HG03139 (cell line): ENCODE measurements around the gene E2F1.
"Not testable (repeated sequence)": the region's sequence is repeated elsewhere in the genome, so short reads cannot be mapped to it uniquely, and the experiment has no call there.

Experiments
- ATAC-seq: cut with Tn5 transposase; IDR thresholded peaks from one replicate; pipeline ENCODE4 v1.9.1; 2021; ENCODE audit not compliant: unreplicated experiment

E2F1 gene

DNA sequence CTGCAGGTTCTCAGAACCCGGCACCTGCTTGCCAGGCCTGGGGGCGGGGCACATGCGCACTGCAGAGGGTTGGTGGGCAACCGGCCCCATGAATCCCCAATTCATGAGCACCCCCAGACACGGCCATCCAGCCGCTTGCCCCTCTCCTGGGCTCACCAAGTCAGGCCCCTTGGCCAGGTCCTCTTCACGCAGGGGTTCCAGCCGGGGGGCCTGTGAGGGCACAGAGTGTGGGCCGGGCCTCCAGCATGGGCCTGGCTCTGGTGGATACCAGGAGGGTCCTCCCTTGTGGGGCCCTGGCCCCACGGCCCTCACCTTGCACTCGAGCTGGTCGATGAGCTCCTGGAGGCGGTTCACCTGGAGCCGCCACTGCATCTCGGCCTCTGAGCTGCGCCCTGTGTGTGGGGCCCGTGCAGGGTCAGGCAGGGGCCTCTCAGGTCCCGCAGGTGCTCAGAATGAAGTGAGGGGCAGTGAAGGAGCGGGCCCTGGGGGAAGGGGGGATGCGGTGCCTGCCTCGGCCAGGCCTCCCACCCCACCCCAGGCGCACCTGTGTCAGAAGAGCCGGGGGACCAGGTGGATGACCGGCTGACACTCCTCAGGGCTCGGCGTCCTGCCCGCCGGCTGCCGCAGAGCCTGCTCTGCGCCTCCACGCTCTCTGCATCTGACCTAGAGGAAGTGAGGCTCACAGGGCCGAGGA lies 26.7 kb downstream of the E2F1 start:
- ATAC-seq: no peak

DNA sequence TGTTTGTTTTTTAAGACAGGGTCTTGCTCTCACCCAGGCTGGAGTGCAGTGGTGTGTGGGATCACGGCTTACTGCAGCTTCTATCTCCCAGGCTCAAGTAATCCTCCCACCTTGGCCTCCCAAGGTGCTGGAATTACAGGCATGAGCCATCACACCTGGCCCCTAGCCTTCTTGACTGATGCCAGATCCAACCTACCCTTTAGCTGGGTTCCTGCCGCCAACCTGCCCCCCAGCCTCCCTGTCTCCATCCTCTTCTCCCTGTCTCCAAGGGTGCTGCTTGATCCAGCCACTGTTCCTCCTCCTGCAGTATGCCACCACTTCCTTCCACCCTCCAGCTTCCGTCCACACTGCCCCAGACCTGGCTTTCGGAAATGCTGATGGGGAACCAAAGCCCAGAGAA lies 27.3 kb downstream of the E2F1 start:
- no peak for ATAC-seq

DNA sequence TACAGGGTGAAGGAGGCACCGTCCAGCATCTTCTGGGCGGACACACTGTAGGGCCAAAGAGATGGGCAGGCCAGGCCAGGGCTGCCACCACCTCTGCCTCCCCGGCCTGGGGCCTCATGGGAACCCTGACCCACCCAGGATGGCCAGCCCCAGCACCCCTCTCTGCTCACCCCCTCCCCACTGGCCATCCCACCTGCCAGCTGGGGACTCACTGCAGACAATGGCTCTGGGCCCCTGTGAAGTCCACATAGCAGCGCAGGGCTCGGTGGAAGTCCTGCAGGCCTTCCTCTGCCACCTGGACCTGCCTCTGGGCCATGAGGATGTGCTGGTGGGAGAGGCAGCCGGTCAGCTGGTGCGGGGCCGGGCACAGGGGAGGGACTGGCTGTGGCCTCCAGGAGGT lies 27.7 kb downstream of the E2F1 start:
- no peak for ATAC-seq

DNA sequence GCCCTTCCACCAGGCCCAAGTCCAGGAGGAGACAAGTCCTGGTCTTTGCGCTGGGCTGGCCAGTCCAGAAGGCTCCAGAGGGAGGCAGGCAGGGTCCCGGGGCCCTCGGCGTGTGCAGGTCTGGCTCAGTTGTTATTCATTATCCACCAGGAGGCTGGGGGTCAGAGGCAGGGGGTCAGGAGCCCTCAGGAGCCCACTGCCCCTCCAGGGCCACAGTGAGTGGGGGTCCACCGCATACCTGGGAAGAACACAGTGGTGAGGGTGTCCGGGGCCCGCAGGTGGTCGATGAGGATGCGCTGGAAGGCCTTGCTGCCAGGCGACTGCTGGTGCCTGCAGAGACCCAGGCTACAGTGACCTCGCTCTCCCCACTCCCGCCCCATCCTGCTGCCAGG lies 28.5 kb downstream of the E2F1 start:
- no peak for ATAC-seq

DNA sequence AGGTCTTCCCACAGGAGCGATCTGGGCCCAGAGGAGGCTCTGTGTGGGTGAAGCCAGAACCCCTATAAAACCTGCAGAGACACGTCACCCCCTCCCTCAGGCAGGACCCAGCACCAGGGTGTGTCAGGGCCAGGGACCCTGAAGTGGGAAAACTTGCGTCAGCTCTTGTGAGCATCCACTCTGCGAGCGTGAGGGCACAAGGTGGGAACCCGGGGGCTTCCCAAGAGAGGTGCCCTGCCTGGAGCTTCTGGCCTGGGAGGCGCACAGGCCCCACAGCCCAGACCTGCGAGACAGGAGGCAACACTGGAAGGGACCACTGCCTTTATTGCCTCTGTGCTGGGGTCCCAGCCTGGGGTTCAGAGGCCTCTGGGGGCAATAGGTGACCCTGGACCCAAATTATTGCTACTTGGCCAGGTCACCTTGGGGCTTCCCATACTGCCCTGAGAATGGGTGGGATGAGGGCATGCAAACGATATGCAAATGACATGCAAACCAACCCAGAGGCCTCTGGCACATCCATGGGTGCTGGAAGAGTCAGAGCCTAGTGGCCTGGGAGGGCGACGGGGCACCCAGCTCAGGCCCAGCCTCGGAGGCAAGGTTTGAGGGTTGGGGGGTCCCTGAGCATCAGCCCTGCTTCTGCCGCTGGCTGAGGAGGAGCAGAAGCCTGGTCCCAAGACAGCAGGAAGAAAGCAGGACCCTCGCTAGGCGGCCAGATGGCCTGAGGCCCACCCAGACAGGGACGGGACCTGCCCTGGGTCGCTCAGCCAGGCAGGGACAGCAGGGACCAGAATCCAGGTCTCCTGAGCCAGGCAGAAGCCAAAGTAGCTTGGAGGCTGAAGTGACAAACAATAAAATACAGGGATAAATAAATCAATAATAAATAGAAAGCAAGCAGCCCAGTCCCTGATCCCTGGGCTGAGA lies 29.1 kb downstream of the E2F1 start:
- no peak for ATAC-seq

DNA sequence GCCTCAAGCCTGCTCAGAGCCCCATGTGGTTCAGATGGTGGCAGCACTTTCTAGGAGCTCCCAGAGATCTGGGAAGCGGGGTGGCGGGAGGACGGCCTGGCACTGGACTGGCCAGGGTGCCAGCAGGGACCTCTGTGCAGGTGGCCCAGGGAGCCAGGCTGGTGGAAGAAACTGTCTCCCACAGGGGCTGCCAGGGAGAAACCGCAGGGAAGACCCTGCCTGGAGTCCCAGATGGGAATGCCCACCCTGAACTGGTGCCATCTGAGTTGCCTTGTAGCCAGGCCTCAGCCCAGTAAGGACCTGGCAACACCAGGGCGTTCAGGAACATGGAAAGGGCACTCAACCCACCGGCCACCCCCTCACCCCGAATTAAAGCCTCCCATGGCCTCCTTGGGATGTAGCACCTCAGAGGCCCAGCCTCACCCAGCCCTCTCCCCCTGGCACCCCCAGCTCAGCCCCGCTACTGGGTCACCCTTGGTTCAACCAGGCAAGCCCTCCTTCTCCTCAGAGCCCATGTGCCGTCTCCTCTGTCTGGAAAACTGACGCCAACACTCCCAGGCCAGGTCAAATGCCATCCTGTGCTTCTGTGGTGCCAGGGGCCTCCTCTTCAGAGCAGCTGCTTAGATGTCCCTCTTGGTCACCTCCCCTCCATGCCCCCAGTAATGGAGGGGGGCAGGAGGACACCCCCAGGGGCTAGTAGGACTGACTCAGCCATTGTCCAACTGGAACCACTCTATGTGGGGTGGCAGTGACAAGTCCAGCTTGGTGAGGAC lies 30.0 kb downstream of the E2F1 start:
- no peak for ATAC-seq

DNA sequence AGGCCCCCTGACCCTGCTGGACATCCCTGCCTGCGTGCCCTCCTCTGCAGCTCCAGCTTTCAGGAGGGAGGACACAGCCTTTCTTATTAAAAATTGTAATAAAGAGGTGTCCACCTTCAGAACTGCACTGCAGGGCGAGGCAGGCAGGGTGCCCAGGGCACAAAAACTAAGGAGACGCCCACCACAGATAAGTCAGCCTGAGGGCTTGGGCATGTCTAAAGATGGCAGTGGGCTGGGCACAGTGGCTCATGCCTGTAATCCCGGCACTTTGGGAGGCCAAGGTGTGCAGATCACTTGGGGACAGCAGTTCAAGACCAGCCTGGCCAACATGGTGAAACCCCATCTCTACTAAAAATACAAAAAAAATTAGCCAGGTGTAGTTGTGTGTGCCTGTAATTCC lies 31.0 kb downstream of the E2F1 start:
- no peak for ATAC-seq

DNA sequence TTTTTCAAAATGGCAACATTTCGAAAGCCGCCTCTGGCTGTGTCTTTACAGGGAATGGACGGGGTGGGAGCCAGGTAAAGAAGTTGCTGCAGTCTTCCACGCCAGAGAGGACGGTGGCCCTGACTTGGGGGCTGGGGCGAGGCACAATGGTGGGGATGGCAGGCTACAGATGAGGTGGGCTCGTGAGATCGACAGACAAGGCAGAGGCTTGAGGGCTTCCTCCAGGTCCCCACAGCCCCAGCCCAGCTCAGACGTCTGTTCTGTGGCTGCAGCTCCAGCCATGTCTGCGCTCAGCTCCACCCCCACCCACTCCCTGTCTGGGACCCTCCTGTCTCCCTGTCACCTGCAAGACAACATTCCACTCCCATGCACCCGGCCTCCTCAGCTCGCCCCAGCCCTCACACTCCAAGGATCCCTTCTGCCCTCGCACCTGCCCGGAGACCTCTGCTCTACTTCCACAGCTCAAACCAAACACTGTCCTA lies 31.5 kb downstream of the E2F1 start:
- ATAC-seq: no peak

DNA sequence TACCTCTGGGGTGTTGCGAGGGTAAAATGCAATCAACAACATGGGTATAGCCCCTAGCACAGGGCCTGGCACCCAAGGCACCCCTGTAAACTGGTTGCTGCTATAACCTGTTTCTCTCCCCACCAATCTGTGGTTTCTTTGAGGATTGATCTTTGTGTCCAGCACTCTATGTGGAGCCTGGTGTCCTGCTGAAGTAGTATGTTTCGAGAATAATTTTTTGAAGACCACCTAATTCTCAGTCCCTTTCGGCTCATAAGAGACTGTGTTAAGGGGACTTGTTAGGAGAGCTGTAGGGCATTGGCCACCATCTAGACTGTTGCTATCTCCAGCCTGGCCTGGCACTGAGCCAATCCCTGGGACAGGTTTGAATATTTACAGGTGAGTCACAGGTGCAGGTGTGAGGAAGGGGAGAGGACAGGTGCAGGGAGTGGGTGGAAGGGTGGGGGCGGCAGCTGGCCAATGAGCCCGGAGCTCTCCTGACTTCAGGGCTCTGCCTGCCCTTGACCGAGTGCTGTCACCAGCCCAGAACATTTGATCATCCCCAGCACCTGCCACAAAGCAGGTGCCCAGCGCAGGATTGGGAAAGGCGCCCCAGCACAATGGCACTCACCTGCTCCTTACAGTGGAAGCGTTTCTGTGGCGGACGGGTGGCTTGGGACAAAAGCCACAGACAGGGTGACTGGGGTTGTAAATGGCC lies 32.1 kb downstream of the E2F1 start:
- ATAC-seq: no peak

DNA sequence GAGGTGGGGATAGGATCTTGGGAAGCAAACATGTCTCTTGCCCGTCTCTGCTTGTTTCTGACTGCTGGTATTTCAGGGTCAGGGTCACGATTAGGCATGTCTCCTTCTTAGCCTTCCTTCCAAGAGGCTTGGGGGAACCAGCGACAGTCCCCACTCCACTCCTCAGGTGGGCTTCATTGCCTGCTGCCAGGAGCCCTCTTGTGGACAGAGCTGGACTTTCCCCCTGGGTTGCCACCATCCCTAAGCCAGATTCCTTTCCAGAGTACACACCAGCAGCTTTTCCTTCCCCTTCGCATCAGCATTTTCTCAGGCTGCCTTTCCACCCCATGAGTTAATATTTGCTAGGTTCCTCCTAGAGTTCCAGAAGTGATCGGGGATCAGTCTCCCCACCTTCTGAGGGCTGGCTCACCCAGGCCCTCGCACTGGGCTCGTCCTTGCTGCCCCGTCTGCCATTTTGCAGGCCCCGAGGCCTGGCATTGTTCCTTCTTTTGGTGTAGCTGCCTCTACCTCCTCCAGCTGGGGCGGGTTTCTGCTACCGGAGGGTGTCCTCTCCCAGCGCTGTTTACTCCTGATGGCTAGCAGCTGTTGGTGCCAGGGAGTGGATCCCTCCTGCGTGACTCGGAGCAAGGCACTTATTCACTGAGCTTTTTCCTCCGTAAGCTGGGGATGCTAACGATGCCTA lies 32.8 kb downstream of the E2F1 start:
- no peak for ATAC-seq

DNA sequence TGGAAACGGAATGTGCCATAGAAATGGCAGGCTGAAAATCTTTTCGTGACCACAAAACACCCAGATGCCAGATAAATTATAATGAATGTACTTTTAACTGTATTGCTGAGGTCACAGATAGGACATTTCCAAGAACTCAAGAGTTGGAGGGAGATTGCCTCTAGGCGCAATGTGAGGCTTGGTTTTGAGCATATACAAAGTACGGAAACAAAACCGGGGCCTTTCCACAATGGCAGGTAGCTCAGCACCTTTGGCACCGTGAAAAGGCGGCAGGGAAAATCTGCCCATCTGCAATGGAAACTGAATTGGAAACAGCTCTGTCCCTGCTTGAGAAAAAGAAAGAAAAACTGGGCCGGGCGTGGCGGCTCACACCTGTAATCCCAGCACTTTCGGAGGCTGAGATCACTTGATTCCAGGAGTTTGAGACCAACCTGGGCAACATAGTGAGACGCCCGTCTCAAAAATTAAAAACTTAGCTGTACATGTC lies 34.6 kb downstream of the E2F1 start:
- ATAC-seq: no peak

DNA sequence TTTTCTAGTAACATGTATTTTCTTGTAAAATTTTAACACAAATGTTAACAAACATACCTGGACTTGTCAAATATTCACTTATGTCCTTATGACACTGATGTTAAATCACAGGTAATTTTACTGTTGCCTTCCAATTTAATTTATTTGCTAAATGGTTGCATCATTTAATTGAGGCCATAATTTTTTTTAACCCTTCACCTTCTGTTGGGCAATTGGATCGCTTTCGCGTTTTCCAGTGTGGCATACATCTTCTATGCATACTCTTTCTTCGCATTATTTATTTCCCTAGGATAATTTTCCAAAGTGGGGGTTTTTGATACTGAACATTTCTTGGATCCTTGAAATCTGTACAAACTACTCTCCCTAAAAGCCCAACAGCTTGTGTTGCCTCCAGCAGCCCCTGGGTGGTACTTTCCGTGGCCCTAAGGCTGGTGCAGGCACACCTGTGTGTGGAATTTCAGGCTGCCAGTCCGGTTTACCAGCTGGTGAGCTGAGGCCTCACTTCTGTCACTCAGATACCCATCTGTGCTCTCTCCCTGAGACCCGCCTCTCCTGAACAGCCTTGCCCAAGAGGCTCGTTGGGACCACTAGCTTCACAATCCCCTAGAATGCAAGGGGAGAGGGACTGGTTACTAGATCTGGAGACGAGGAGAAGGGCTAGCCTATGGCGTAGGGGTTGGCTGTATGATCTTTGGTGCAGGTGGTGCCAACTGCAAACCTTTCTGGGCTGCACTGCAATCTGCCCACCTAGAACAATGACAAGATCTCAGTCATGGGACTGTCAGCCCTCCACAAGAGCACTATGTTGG lies 35.2 kb downstream of the E2F1 start:
- no peak for ATAC-seq

DNA sequence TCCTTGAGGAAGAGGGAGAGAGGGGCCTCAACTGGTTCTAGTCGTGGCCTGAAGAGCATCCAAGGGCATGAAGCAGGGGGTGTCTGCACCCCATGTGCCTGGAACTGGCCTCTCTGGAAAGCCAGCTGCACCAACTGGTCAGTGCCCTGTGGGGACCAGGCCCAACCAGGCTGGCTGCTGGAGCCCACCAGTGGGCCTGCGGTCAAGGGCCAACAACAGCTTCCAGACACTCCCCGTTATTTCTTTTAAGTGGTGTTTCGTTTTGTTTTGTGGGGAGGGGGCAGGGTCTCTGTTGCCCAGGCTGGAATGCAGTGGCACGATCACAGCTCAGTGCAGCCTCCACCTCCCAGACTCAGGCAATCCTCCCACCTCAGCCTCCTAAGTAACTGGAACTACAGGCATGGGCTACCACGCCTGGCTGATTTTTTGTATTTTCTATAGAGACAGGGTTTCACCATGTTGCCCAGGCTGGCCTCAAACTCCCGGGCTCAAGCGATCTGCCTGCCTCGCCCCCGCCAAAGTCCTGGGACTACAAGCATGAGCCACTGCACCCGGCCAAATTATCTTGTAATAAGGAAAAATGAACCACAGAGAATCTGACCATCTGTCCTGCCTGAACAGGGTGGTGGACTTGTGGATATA lies 36.0 kb downstream of the E2F1 start:
- no peak for ATAC-seq

DNA sequence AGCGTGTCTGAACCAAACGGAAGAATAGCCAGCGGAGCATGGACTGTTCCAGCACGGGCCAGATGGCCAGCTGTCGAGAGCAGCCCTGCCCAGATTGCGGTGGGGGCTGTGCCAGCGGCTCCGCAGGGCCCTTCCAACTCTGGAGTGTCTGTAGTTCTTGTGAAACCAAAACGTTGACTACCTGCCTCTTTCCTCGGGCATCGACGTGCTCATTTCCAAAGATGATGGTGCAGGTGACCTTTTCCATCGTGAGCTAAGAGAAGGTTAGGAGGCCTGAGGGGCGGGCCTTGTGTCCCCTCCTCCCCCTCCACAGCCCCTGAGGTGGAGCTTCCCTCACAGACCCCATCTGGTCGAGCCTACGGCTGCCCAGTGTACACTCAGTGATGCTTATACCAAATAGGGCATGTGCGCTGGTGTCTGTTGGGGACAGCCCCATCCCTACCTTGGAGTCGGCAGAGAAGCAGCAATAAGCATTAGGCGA lies 36.9 kb downstream of the E2F1 start:
- ATAC-seq: no peak

DNA sequence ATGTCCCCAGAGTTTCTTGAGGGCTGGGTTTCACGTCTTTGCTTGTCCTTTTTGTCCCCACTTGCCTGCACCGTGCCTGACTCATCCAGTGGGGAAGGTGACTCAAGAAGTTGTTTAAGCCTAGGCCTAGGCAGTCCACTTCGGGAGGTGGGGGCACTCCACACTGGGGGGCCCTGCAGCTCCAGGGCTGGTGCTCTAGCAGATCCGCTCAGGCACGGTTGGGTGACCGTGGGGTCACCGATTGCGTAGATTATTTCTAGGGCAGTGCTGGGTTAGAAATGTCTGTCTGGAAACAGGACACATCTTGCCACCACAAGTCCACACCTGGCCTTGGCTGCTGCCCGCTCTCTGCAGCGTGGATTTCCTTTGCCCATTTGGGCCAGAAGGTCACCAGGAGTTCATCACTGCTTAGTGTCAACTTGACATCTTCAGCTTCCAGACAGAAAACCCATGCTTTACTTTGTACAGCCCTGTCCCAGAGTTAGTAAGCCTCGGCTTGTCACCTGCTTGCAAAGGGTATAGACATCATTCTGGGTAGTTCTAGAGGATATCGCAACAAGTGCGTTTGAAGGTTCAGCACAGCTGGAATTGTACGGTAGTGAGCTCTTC lies 37.7 kb downstream of the E2F1 start:
- no peak for ATAC-seq

DNA sequence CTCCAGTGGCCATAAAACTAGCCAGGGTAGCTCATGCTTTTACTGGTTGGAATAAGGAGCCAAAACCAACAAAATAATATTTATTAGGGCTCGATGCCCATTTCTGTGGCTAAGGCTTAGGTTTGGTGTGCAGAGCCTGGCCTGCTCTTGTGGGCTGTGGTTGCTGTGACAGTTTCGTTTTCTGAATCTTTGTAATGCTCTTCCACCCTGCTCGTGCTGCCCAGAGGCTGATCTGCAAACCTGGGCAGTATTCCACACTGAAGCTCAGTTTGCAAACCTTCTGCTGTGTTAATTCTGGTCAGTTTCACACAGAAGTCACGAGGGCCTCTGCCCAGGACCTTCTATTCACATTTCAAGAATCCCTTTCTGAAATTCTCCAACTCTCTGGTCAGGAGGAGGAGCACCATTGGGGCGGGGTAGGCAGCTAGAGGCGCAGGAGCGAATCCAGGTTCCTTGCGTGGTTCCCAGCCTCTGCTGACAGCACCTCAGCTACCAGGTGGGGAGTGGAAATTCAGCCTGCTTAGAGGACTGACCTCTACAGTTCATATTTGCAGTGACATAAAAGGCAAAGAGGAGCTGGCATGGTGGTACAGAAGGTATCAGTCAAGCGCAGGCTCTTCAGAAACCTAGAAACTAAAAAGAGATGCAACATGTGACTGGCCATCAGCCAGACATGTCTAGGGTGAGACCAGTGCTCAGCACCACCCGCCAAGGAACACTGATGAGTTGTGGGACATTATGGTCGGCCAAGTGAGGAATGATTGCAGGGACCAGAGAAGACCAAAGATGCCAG lies 38.4 kb downstream of the E2F1 start:
- ATAC-seq: no peak

DNA sequence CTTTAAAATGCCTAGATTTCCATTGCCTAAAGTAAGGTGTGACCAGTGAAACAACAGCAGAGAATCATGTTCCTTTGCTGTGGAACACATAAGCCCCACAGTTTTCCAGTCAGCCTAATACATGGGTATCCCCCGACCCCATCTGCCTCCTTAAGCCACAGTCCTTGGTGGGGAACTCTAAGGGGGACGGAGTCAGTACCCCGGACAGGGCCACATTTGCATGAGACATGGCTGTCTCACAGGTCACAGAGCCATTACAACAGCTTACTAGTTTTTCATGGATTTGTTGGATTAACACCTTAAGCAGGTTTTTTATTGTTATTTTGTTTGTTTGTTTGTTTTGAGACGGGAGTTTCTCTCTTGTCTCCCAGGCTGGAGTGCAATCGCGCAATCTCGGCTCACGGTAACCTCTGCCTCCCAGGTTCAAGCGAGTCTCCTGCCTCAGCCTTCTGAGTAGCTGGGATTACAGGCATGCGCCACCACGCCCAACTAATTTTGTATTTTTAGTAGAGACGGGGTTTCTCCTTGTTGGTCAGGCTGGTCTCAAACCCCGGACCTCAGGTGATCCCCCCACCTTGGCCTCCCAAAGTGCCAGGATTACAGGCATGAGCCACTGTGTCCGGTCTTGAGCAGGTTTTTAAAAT lies 39.1 kb downstream of the E2F1 start:
- ATAC-seq: not testable (repeated sequence)
